HuH-7 (cell line): ENCODE data around the gene PCGF3.
"Not testable (repeated sequence)": the region's sequence is repeated elsewhere in the genome, so short reads cannot be mapped to it uniquely, and the experiment has no call there.

Experiments
- DNase-seq: peaks from one replicate; pipeline ENCODE4 v3.0.0; 2011; ENCODE audit warnings: low spot score

Gene PCGF3

DNA sequence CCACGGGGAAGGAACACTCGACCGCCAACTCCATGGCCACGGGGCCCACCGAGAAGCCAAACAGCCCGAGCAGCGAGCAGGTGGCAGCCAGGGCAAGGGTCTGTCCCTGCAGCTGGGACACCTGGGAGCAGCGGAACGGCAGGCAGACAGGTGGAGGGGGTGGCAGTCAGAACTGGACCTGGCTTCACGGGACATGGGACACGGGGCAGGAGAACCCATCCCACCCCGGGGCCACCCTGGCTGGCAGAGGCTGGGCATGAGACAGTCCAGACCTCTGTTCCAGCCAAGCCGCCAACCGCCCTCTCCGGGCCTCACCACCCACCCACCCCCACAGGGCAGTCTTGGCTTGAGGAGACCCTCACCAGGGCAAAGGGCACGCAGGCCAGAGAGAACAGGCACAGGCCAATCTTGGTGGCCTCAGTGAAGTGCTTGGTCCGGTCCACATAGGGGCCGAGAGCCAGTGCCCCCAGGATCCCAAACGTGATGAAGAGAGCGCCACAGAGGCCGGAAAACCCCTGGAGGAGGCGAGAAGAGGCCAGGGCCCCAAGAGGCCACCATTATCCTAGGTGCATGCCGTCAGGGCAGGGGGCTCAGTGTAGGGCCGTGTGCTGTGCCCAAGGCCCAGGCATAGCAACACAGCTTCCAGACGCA lies 22.3 kb upstream of the PCGF3 start:
- DNase-seq, result no peak

DNA sequence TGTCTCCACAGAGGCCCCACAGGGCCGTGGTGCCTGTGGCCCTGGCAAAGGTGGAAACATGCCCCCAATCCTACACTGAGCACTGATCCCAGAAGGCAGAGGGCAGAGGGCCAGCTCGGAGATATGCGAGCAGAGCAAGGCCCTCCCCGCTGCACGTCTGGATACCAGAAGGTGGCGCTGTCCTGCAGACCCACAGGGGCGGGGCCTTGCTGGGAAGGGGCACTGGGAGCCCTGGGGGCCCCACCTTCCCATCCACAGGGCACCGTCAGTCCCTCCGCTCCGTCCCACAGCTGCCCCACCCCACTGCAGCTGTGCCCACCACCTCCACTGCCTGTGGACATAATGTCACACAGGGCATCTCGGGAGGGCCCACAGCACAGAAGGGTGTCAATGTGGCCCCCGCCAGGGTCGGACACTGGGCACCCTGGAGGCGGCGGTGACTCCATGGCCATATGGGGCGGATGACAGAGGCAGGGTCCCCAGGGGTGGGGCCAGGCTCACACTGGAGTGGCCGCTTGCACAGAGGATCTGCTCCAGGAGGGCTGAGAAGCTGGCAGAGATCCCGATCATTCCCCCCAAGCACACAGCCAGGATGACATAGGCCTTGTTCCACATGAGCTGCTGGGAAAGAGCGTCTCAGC lies 21.5 kb upstream of the PCGF3 start:
- DNase-seq, result peak; percentile 86

DNA sequence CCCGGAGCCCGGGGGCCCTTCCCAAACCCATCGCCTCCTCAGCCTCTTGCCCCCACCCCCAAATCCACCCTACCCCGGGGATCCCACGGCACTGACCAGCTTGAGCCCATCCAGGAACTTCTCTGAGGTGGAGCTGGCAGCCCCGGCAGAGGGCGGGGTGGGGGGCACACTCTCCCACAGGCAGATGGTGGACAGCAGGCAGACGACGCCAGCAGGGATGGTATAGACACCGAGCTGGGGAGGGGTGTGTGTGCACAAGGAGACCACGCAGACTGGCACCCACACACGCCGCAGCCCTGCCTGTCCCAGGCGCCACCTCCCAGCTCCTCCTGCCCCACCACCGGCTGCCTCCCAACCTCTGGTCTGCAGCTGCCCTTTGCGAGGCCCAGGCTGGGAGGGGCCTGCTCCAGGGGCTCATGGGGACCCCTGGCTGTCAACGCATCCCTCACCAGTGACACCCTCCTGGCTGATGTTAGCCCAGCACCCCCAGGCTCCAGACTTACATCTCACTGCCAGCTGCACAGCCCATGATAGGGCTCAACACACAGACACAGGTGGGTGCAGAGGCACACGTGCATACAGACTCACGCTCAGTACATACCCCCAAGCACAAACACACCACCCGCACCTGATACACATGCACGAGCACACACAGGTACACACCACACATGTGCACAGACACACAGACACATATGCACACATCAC lies 20.9 kb upstream of the PCGF3 start:
- DNase-seq, result no peak

DNA sequence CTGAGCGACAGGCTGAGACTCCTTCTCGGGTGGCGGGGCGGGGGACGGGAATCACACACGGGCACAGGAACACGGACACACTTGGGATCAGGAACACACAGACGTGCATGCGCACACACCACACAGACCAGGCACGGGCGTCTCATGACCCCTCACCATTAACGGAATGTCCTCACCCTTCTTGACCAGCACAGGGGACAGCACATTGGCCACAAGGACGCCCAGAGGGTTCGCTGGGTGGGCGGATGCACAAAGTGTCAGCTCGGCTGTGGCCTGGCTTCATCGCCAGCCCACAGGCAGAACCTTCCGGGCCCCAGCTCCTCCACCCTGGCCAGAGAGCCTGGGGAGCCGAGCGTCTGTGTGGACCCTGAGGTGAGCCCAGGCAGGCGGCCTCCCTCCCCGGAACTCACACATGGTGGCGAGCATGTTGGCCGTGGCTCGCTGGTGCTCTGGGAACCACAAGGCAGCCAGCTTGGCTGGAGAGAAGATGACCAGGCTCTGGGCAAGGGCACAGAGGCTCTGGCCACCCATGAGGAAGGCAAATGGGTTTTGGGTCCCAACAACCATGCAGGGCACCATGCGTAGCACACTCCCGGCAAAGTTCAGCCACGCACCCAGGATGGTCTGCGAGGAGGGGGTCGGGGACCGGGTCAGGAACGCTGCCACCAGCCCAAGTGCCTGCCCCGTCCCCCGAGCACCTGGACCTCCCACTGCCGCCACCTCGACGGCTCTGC lies 19.8 kb upstream of the PCGF3 start:
- no peak for DNase-seq

DNA sequence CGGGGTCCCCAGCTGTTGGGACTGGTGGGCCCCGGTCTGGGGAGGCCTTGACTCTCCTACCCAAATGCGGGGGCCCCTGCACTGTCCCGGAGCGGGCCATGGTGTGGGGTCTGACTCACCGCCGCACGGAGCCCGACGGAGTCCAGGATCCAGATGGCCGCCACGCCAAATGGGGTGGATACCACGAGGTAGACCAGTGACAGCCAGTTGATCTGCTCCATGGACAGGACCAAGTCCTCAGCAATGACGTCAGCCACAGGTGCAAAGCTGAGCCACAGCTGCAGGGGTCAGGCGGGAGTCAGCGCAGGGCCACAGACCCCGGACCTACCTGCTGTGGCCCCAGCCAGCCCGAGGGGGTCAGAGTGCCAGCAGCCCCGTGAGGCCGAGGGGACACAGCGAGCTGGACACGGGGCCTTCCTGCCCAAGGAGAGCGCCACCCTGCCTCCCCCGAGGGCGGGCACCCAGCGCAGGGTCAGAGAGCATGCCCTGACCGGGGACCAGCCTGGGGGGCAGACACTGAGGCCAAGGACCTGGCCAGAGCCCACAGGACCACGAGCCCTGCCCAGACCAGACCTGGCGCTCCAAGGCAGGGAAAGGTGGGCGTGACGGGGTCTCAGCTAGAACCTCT lies 19.1 kb upstream of the PCGF3 start:
- no peak for DNase-seq

DNA sequence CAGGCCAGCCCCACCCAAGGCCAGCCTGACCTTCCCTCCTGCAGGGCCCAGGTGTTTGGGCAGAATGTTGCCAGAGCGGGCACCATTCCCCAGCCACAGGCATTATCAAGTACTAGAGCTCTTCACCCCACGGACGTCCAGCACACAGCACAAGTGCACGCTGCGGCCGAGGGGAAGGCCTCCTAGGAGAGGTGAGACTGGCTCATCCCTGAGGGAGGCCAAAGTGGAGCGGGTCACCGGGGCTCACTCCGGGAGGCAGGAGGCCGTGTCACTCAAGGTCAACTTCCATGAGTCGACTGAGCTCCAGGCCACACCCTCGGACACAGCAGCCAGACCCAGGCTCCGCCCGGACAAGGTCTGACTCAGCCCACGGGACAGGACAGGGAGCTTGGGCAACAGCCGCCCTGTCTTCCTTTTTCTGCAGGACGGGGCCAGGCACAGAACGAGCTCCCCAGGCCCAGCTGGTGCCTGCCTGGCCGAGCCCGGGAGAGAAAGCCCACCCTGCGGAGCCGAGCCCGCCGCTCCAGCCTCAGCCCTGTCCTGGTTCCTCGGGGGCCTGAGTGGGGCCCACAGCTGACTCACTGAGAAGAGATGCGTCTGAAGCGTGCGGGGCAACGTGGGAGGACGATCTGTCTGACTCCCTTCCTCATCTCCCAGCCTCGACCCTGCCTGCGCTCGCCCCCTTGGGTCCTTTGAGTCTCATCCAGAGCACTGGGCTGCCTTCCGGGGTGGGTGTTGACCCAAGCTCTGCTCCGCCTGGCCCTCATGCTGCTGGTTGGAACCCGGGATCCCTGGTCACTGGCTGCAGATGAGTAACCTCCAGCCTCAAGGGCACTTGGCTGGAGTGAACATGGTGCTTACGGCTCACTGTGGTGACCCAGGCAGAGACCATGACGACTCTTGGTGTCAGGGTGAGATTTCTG lies 18.3 kb upstream of the PCGF3 start:
- peak; percentile 97 for DNase-seq

DNA sequence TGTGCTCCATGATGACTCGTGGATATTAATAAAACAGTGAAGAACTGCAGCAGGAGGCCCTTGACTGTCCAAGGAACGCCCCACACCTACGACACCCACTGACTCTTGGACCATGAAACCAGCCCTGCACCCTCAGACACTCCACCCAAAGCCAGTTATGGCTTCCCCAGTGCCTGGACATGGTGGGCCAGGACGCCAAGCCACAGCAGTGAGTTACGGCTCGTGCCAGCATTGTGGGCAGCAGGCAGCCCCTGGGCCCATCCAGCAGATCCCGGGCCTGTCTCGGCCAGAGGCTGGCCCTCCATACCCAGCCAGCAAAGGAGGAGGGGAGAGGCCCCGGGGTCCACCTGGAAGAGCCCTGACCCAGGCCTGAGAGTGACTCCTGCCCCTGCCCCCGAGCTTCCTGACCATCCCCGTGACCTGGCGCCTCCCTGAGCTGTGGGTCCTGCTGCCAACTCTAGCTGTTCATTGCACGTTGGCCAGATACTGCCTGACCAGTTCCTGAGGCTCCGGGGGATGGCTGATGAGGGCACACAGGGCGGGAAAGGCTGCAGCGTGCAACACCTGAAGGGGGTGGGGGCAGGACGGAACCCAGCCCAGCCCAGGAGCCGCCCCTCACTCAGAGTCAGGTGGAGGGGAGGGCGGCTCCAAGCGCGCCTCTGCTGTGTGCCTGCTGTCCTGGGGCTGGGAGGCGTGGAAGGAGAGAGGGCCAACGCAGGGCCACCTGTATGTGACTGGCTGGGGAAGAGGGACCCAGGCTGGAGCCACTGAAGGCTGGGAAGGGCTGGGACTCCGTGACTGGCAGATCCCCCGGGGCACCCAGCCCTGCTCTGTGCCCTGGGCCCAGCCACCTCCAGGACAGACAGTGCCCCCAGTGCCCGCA lies 17.4 kb upstream of the PCGF3 start:
- no peak for DNase-seq

DNA sequence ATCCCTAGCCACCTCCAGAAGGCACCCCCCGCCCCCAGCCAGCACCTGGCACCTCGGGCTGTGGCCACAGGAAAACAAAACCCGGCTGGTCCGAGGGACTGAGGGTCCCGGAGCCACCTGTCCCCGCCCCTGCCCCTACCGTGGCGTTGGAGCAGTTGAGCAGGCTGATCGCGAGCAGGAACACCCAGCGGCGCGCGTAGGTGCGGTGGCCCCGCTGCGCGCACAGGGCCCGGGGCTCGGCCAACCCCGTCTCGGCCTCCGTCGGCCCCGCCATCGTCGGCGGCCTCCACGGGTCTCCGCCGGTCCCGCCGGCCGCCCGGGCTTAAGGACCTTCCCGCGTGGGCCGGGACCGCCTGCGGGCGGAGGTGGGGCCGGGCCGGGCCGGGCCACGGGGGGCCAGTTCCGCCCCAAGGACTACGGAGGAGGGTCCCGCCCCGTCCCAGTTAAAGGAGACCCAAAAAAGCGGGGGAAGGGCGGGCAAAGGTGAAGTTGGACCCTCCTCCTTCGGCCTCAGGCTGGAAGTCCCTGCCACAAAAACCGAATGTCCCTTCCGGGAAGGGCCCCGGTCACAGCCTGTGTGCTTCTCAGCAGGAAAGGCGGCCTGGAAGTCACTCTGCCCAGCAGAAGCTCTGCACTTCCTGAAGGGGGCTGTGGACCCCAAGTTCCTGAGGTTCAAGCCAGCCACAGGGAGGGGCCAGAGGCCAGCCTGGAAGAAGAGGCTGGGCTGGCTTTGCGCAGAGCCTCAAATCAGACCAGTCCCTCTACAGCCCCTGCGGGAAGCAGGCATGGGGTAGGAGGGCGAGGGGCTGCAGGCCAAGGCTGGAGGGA lies 16.6 kb upstream of the PCGF3 start, which contains the start of gene SLC49A3:
SLC49A3 (minus strand) TSS at position 298 of the 828 bp plus-strand sequence; CDS start at position 274, 24 bp downstream.
- no peak for DNase-seq

DNA sequence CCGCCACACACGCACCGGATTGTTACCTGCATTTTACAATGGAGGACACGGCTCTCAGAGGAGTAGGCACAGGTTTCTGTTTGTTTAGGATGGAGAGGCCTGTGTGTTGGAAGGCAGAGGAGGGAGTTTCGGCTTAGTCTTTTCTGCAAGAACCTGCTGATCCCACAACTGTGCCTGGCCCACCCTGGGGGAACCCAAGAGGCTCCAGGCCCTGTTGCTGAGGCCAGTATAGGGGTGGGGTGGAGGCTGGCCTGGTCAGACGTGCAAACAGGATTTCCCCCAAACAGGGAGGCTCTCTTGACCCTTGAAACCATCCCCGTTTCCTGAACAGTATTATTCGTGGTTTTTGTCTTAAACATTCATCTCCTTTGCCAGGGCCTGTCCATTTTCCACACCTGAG lies 15.9 kb upstream of the PCGF3 start:
- no peak for DNase-seq

DNA sequence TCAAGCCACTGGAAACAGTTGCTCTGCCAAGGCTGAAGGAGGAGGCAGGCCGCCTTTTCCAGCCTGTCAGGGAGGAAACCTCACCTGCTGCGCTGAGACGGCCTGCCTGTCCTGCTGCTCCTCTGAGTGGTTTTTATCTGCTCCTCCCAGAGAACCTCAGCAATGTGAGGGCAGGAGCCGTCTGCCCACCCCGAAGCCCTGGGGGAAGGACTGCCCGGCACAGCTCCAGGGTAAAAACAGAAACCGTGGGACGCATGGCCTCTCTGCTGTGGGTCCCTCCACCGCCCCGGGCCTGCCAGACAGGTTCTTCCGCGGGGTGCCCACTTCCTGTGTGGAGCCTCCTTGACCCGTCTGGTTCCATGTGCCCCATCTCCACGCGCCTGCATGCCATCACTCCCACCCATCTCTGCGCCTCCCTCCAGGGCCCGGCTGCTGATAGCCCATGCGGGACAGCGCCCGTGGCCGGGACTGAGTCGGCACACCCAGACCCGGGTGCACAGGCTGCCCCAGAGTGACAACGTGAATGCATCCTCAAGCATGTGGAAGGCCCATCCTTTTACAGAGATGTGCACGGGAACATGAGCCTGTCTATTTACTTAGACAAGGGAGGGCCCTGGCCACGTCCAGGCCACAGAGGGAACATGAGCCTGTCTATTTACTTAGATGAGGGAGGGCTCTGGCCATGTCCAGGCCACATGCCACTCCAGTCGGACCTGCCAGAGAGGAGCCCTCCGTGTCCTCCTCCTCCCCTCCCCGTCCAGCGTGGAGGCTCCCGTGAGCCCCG lies 12.7 kb upstream of the PCGF3 start:
- no peak for DNase-seq

DNA sequence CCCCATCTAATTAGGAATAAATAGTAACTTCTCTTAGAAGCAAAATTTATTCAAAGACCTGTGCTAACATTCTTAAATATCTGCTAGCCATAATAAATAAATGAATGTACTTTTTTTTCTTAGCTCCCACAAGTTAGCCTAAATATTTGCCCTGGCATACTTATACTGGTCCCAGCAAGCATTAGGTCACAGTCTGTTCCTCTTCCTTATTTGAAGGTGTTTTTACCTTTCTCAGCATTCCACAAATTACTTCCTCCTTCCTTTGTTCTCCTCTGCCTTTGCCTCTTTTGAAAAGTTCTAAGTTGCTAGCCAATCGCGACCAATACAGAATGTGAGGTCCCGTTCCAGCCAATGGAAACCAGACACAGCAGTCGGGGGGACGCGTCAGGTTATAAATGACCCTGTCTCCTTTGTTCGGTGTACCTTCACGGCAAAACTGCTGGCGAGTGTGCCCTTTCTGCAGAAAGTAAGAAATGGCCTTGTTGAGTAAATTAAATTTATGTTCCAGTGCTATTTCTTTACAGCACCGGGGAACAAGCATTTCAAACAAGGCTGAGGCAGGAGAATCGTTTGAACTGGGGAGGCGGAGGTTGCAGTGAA lies 11.2 kb upstream of the PCGF3 start:
- DNase-seq, result not testable (repeated sequence)

DNA sequence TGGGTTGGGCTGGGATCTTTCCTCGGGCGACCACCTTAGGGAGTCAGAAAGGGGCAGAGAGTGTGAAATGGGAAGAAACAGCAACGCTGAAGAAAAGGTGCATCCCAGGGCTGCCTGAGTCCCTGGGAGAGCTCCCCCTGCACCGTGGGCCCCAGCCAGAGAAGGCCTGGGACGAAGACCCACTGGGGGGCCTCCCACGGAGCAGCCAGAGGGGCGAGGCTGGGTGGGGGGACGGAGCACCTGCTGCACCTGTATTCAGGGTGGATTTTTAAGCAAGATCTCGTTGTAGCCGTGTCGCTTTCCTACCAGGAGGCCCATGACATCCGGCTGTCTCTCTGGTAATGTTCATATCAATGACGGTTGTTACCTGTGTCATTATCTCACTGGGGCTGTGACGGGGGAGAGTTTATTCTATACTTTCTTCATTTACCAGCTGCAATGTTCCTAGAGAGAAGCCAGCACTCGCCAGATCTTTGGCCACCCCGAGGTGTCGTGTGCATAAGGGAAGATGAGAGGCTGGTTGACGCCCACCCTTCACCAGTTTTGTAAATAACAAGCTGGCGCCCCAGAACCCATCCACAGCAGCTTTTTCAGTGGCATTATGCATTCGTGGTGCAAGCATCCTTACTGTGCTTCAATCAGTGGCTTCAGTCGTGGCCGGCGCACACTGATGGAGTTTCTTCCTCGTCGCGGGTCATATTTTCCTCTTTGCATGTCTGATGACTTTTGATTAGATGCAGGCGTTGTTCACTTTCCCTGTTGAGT lies 5.6 kb upstream of the PCGF3 start:
- DNase-seq, result no peak

DNA sequence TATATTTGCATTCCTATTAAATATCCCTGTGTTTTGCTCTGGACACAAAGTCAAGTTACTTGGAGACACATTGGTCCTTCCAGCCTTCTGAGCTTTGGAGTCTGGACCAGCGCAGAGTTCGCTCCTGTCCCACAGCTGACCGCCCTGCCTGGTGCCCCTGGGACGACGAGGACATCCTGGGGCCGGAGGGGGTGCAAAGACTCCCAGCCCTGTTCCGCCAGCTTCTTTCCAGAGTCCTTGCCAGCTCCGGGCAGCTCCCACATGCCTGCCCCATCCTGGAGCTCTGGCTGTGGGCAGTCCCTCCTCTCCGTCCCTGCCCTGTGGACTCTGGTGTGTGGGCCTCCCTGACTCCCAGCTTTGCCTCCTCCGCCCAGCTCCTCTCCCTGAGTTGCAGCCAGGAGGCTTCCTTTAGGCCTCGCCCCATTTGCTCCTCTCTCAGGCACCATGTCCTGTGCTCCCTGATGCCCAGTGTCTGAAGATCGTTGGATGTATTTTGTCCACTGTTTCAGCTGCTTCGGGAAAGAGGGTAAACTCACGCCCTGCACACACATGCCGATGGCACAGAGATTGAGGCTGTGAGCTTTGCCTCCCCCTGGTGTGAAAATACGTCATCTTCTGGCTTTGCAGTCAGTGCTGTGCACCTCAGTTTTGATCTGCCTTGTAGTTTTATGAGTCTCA lies 4.9 kb upstream of the PCGF3 start:
- DNase-seq, result no peak

DNA sequence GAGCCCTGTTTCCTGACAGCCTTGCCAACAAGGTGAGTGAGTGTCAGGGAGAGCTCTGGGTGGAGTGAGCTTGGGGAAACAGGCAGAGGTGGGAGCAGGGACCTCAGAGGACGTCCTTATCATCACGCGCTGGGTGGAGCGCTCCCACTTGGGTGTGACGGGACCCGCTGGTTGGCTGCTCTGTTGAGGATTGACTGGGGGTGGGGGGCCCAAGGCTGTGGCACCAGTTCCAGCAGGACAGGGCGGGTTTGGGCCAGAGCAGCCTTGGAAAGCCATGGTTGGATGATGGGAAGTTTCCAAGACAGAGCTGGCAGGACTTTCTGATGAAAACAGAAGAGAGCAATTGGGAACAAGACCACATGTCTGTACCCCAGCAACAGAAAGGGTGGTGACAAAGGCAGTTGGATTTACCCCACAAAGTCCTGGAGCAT lies 3.0 kb upstream of the PCGF3 start:
- DNase-seq, result no peak

DNA sequence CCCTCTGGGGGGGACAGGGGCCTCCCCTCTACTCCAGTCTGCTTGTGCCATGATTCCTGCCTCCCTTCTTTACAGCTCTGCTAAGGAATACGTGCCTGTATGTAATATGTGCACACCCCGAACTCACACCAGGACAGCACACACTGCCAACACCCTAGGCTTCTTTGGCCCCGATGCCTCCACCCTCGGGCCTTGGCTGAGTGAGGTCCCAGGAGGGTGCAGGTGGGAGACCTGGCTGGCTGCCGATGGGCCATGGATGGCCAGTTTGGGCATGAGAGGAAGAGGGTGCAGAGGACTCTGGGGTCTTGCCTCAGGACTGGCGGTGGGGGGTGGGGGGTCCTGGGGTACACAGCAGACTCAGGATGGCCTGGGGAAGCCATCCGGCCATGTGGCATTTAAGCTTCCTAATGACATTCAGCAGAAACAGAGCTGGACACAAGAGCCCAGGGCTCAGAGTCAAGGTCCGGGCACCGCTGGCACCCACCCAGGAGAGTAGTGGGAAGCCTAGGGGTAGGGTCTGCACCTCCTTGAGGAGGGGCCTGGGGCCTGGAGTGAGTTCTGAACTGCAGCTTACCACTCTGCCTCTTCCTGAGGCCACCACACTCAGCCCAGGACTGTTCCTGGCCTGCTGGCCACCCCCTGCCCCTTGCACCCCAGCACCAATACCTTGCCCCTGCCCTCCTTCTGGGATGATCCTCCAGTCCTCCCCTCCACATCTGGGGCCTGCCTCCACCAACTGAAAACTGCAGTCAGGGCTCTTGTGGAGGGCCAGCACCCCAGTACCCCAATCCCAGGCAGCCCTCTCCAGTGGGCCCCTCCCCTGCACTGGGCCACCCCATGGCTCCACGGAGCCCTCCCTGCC lies 2.1 kb upstream of the PCGF3 start:
- no peak for DNase-seq
